Endodermal cell (in vitro differentiated cells): ENCODE results near the gene NCMAP. TPM values are rescaled to one million over a fixed set of nuclear protein-coding genes. Genes with fewer than 3 reads are reported as not detected.

ENCODE experiments used
- DNase-seq: peaks from one replicate; pipeline ENCODE4 v3.0.0-alpha.2; 2017
- H3K27ac ChIP-seq: 2 replicates; pipeline ENCODE4 v1.5.1; 2013; ENCODE audit warnings: mild to moderate bottlenecking, low read depth, low read length, moderate library complexity
- H3K27me3 ChIP-seq: 2 replicates; pipeline ENCODE4 v1.6.1; 2013; ENCODE audit warnings: mild to moderate bottlenecking, low read length, moderate library complexity; ENCODE audit not compliant: insufficient read depth, control insufficient read depth, poor library complexity, severe bottlenecking
- H3K36me3 ChIP-seq: 2 replicates; pipeline ENCODE4 v1.7.0; 2013; ENCODE audit warnings: mild to moderate bottlenecking, low read length, moderate library complexity; ENCODE audit not compliant: control insufficient read depth, insufficient read depth
- H3K4me1 ChIP-seq: one replicate; pipeline ENCODE4 v1.7.0; 2013; ENCODE audit warnings: low read length; ENCODE audit not compliant: control insufficient read depth, insufficient read depth
- H3K4me3 ChIP-seq: 2 replicates; pipeline ENCODE4 v1.5.1; 2013; ENCODE audit warnings: mild to moderate bottlenecking, low read length, moderate library complexity
- H3K9ac ChIP-seq: 2 replicates; pipeline ENCODE4 v1.6.1; 2013; ENCODE audit warnings: mild to moderate bottlenecking, low read length, moderate library complexity; ENCODE audit not compliant: poor library complexity, severe bottlenecking; ENCODE audit errors: extremely low read depth
- H3K9me3 ChIP-seq: 2 replicates; pipeline ENCODE4 v1.6.1; 2013; ENCODE audit warnings: mild to moderate bottlenecking, low read length, moderate library complexity; ENCODE audit not compliant: control insufficient read depth
- H3K27ac Mint-ChIP-seq: 2 replicates; pipeline ENCODE4 v1.8.0; 2020; ENCODE audit warnings: mixed read lengths
- H3K27me3 Mint-ChIP-seq: 2 replicates; pipeline ENCODE4 v1.8.0; 2021; ENCODE audit warnings: mild to moderate bottlenecking, mixed read lengths; ENCODE audit not compliant: insufficient read depth
- H3K36me3 Mint-ChIP-seq: 2 replicates; pipeline ENCODE4 v1.8.0; 2020; ENCODE audit warnings: low read depth, mixed read lengths
- H3K4me1 Mint-ChIP-seq: 2 replicates; pipeline ENCODE4 v1.8.0; 2020; ENCODE audit warnings: mixed read lengths
- H3K4me3 Mint-ChIP-seq: 2 replicates; pipeline ENCODE4 v1.8.0; 2020; ENCODE audit warnings: mild to moderate bottlenecking, moderate library complexity, mixed read lengths
- H3K9me3 Mint-ChIP-seq: 2 replicates; pipeline ENCODE4 v1.8.0; 2020; ENCODE audit warnings: mild to moderate bottlenecking, mixed read lengths
- CTCF ChIP-seq: fragments of 200-600 bp; sonication (generic); conservative IDR thresholded peaks from 2 replicates; pipeline ENCODE4 v1.5.0; 2021; ENCODE audit warnings: antibody characterized with exemption, mild to moderate bottlenecking
- WGBS, 2 experiments: methylation state at CpG; one replicate each; pipeline versions ENCODE4 v1.1.5 to v1.1.7; 2013; ENCODE audit warnings: missing lambda C conversion rate in 2 of 2, mixed read lengths in 1 of 2; ENCODE audit not compliant: insufficient coverage in 1 of 2, insufficient read length in 1 of 2; 5-methylcytosine and 5-hydroxymethylcytosine counted together
- total RNA-seq, 2 donors: library from RNA; stranded (reverse); fragmentation: NEBNext Ultra II Directional in 1 of 2; extraction: Animal tissue kit (Norgen Biotek cat#: 25700) in 1 of 2; gene quantifications; 2 replicates in 1 of 2; 3 replicates in 1 of 2; pipeline ENCODE4 v1.2.1, GENCODE V29; 2021

NCMAP gene
- total RNA-seq, 2 donors from 2014 or later = 0.15 to 0.42 TPM

- H3K36me3 ChIP-seq = no peaks in the 10 kb centered on the region
- no peaks in the 10 kb centered on the region for H3K9me3 Mint-ChIP-seq
- peaks cover 8% of the 10 kb centered on the region for H3K4me1 Mint-ChIP-seq
- 68 to 79% methylated on average over 15 to 19 of the region's 19 CpGs for WGBS, 2 experiments
- peak overlapping the region; percentile 64 for H3K4me3 ChIP-seq
- peak overlapping the region; percentile 49 for H3K4me3 Mint-ChIP-seq
- no peaks in the 10 kb centered on the region for H3K36me3 Mint-ChIP-seq
- no peaks in the 10 kb centered on the region for H3K4me1 ChIP-seq
- H3K27ac Mint-ChIP-seq = no peak overlapping the region
- H3K9me3 ChIP-seq = no peaks in the 10 kb centered on the region
- DNase-seq = no peak
- H3K27ac ChIP-seq = no peak overlapping the region
- H3K27me3 ChIP-seq = peaks cover 43% of the 10 kb centered on the region
- peaks cover 48% of the 10 kb centered on the region for H3K27me3 Mint-ChIP-seq
- H3K9ac ChIP-seq = no peak overlapping the region
- TF ChIP-seq CTCF = no peak
Measured at GRCh38 chr1:24556414-24556795, 518 bp downstream of the NCMAP start.

GRCh38 chr1:24557220-24557619, 1.3 kb downstream of the NCMAP start:
- no peak overlapping the region for H3K27ac ChIP-seq
- peaks cover 43% of the 10 kb centered on the region for H3K27me3 ChIP-seq
- Mint-ChIP-seq H3K36me3 (no peaks in the 10 kb centered on the region), H3K27me3 (peaks cover 48% of the 10 kb centered on the region), H3K4me3 (no peak overlapping the region), H3K27ac (no peak overlapping the region), H3K4me1 (peaks cover 5% of the 10 kb centered on the region), H3K9me3 (no peaks in the 10 kb centered on the region)
- no peak overlapping the region for H3K9ac ChIP-seq
- DNase-seq = no peak
- TF ChIP-seq CTCF = no peak
- no peaks in the 10 kb centered on the region for H3K4me1 ChIP-seq
- H3K36me3 ChIP-seq = no peaks in the 10 kb centered on the region
- H3K9me3 ChIP-seq = no peaks in the 10 kb centered on the region
- 94% methylated on average over 2 to 6 of the region's 6 CpGs for WGBS, 2 experiments
- no peak overlapping the region for H3K4me3 ChIP-seq

- H3K27me3 ChIP-seq = peaks cover 43% of the 10 kb centered on the region
- H3K4me3 ChIP-seq = no peak overlapping the region
- Mint-ChIP-seq H3K9me3 (no peaks in the 10 kb centered on the region), H3K4me3 (no peak overlapping the region), H3K4me1 (peaks cover 4% of the 10 kb centered on the region), H3K27ac (no peak overlapping the region), H3K27me3 (peaks cover 48% of the 10 kb centered on the region), H3K36me3 (no peaks in the 10 kb centered on the region)
- H3K36me3 ChIP-seq = no peaks in the 10 kb centered on the region
- WGBS, 2 experiments = 91 to 92% methylated on average over 4 to 9 of the region's 9 CpGs
- no peak for DNase-seq
- H3K9me3 ChIP-seq = no peaks in the 10 kb centered on the region
- peaks cover 4% of the 10 kb centered on the region for H3K4me1 ChIP-seq
- TF ChIP-seq CTCF = no peak
- H3K27ac ChIP-seq = no peak overlapping the region
- H3K9ac ChIP-seq = no peak overlapping the region
Measured at GRCh38 chr1:24557711-24558131, 1.8 kb downstream of the NCMAP start.
